Left cardiac atrium (tissue), 4 donors: ENCODE results near the gene SLC16A13. TPM values are rescaled to one million over a fixed set of nuclear protein-coding genes. Genes with fewer than 3 reads are reported as not detected.
A peak's percentile ranks its signal among the peaks of the same experiment; 100 is the strongest.

Experiments
- ATAC-seq, 2 donors: fragments of 200-7000 bp; cut with Tn5 transposase; one replicate each; pipeline ENCODE4 v1.9.1; 2020; ENCODE audit warnings: mild to moderate bottlenecking in 2 of 2, moderate library complexity in 2 of 2
- DNase-seq: peaks from one replicate; pipeline ENCODE4 v3.0.0-alpha.2; 2020
- intact Hi-C, 2 donors: fragments of 100-400 bp; cut with DNase I; formaldehyde crosslinking; loops; one replicate each; pipeline versions ENCODE4 v1.14.1 to v1.15.1; 2022 to 2023
- total RNA-seq, 2 donors: library from RNA; stranded (reverse); fragmentation: NEBNext Ultra II Directional; extraction: Animal tissue kit (Norgen Biotek cat#: 25700); gene quantifications; one replicate each; pipeline ENCODE4 v1.2.1, GENCODE V29; 2021
- donor health status: DM: no; HTN: yes; CAD: no.
- donor health status: DM: no; HTN: yes; CAD: no; lungs with severe emphysema.
- donor health status: DM: yes; HTN: yes; CAD: no.
- donor health status: Dilated cardiomyopathy.

Gene SLC16A13
- total RNA-seq, 2 donors from 2014 or later, result 1.2 to 1.8 TPM

DNA sequence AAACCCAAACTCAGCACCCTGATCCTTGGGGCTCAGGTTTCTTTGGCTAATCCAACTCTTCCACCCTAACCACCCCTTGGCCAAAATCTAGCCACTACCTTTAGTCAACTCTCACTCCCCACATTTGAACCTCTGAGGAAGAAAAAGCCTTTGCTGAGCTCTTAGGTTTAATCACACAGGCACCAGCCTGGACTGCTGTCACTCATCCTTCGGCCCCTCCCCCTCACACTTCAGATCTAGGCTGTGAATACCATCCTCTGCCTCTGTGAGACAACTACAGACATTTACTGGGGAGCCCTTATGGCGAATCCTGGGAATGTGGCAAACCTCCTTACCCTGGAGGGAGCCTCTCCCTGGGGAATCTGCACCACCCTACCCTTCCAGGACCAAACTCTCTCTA lies 28.7 kb upstream of the SLC16A13 start:
- DNase-seq (no peak), ATAC-seq (no peak)
- intact Hi-C loops, result no loop called here

DNA sequence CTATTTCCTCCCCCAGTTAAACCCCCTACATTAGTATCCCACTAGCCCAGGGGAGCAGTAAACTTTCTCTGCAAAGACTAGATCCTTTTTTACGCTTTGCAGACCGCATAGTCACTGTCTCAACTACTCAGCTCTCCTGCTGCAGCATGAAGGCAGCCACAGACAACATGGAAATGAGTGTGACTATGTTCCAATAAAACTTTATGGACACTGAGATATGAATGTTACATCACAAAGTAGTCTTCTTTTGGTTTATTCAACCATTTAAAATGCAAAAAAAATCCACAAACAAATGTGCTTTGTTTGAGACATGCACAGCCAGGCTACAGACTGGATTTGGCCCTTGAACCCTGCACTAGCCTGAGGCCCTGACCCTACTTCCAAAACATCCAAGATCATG lies 25.3 kb upstream of the SLC16A13 start:
- no peak for ATAC-seq
- intact Hi-C loops, result no loop called here
- DNase-seq, result no peak

DNA sequence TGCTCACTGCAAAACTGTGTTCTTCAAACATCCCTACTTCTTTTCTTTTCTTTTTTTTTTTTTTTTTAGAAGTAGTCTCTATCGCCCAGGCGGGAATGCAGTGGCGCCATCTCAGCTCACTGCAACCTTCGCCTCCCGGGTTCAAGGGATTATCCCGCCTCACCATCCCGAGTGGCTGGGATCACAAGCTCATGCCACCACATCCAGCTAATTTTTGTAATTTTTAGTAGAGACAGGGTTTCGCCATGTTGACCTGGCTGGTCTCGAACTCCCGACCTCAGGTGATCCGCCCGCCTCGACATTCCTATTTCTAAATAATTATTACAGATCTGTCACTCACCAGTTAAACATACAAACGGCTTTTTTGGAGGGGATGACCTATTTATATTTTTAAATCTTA lies 24.4 kb upstream of the SLC16A13 start:
- no peak for DNase-seq
- intact Hi-C loops, result no loop called here
- ATAC-seq, result no peak

DNA sequence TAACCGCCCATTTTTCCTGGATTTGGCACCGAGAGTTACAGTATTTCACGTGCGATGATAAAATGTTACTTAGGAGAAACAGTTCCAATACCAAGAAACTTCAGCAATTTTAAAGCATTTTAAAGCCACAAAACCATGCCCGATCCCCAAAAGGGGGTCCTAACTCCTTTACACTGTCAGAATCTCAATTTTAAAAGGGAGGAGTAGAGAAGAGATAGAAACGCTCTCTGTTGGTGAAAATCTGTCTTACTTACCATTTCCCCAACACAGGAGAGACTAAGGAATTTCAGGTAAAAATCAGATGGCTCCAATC lies 23.9 kb upstream of the SLC16A13 start:
- intact Hi-C loops, result no loop called here
- ATAC-seq (no peak), DNase-seq (no peak)

DNA sequence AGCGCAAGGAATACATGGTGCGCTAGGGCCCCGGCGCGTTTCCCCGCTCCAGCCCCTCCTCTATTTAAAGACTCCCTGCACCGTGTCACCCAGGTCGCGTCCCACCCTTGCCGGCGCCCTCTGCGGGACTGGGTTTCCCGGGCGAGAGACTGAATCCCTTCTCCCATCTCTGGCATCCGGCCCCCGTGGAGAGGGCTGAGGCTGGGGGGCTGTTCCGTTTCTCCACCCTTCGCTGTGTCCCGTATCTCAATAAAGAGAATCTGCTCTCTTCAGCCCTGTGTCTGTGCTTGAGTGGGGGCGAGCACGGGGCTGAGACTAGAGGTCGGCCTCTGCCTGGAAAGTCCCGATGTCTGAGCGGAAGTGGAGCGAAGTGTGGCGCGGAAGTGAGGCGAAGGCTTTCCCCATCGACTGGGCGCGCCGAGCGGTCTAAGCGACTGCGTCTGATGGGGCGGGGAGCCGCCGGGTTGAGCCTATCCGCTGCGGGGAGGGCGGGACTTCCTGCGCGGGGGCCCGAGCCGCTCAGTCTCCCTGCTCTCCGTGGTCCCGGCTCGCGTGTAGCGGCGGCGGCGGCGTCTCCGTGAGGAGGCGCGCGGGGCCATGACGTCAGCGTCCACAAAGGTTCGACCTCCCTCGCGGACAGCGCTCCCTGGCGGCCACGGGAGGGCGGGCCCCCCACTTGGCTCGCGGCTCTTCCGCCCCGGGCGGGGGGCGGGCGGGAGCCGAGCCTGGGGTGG lies 21.4 kb upstream of the SLC16A13 start:
- ATAC-seq, result peak; percentile 90 to 92
- intact Hi-C loops, result no loop called here
- peak; percentile 99 for DNase-seq

DNA sequence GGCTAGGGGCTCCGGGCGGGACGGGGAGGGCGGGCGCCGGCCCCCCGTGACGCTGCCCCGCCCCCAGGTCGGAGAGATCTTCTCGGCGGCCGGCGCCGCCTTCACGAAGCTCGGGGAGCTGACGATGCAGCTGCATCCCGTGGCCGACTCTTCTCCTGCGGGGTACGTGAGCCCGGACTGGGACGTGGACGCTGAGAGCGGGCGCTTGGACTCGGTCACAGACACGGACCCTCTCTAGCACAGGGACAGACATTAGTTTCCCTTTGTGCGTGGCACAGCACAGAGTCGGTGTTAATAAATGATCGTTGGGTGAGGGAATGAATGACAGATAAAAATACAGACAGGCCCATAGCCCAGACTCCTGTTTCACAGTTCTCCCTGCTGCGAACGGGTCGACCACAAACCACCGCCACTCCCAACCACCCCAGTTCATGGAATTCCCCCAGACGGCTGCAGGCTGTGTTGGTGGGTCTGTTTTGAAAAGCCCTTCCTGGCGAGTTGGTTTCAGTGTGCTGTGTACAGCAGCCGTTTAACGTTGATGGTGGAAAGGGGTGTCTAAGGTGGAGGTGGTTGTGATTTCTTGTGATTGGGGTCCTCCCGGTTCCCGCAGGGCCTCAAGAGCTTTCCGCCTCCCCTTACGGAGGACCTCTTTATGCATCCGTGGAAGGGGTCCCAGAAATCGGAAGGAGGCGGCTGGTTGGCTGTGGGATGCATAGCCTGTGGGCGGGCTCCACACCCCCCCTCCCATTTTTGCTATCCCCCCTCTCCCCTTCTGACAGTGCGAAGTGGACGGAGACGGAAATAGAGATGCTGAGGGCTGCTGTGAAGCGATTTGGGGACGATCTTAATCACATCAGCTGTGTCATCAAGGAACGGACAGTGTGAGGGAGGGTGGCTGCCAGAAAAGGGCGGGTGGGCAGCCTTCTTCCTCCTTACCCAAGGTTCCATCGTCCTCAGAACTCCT lies 20.5 kb upstream of the SLC16A13 start:
- DNase-seq (no peak), ATAC-seq (peak in 1 of 2 donors; percentile 83)
- intact Hi-C loops, result no loop called here

DNA sequence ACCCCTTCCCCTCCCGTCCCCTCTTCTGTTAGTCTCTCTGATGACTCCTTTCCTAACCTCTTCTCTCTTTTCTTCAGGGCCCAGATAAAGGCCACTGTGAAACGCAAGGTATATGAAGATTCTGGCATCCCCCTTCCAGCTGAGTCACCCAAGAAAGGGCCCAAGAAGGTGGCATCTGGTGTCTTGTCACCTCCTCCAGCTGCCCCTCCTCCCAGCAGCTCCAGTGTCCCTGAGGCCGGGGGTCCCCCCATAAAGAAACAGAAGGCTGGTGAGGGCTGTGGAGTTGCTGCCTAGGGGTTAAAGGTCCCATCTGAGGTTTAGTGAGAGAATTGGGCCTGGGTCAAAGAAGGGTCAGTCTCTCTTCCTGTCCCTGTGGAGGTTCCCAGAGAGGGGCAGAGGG lies 19.4 kb upstream of the SLC16A13 start:
- intact Hi-C loops, result no loop called here
- no peak for ATAC-seq
- no peak for DNase-seq

DNA sequence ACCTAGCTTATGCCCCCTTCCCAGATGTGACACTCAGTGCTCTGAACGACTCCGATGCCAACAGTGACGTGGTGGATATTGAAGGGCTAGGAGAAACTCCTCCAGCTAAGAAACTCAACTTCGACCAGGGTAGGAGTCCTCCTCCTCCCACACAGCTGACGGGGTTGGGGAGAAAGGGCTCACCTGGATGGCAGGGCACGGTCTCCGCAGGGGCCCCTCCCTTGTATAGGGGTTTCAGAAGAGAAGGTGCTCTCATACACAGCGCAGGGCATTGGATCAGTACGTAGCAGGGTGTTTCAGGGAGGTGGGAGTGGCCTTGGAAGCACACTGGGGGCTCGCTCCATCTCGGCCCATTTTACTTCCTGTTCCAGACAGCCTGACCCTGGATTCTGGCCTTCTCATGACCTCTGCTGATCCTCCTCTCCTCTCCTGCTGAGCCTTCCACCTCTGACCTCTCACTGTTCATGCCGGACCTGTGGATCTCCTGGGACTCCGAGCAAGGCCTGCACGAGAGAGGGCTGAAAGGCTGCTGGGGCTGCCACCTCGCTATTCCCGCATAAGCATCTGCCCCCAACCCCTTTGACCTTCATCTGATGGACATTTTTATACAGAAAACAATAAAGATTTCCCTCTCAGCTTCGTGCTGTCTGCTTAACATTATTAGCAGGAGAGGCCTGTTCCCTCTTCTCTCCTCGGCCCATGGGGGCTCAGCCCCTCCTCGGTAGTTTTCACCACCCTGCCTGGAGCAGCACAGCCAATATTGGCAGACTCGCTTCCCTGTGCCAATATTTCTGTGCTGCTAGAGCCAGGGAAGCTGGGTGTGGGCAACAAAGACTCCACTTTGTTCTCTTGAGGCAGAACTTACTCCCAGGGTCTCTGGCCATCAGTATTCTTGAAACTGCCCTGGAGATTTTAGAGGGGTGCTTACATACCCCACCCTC lies 18.7 kb upstream of the SLC16A13 start:
- intact Hi-C loops, result no loop called here
- DNase-seq, result no peak
- ATAC-seq, result no peak

DNA sequence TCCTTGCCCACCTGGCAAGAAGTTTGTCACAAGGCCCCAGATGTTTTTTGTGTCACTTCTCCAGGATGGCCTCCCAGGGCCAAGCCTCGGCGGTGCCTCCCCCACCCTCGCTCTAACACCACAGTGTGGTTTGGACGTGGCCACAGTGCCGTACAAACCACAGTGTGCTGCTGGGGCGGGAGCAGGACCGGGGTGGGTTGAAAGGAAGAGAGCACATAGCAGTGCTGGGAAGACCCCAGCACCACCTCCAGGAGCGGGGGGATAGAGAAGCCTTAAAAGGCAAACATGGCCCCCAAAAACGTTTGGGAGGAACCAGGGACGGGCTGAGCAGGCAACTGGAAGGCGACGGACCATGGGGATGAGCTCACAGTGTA lies 18.0 kb upstream of the SLC16A13 start:
- no peak for ATAC-seq
- no peak for DNase-seq
- intact Hi-C loops, result no loop called here

DNA sequence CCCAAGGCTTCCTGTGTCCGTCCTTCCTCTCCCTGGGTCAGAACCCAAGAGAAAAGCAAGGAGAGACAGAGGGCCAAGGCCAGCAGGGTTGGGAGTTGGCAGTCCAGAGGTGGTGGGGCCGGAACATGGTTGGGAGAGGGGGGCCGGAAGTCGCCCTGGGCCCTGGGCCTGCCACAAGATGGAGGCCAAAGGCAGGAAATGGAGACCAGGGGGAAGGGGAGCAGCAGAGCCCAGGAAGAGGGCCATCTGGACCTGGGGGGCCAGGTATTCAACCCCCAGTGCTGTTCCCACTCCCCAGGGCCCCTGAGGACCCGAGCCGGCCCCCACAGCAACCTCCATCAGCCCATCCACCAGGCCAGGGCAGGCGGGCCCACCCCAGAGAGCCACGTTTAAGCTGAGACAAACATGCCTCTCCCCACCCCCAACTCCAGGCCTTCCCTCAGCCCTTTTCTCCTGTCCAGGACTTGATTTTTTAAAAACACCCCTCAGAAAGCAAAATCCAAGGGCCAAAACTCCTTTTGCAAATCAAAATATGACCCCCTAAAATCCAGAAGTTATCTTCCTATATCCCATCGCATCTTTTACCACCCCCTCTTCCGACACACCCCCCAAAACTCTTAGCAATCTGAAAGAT lies 17.4 kb upstream of the SLC16A13 start:
- peak; percentile 71 for DNase-seq
- intact Hi-C loops, result no loop called here
- ATAC-seq, result no peak

DNA sequence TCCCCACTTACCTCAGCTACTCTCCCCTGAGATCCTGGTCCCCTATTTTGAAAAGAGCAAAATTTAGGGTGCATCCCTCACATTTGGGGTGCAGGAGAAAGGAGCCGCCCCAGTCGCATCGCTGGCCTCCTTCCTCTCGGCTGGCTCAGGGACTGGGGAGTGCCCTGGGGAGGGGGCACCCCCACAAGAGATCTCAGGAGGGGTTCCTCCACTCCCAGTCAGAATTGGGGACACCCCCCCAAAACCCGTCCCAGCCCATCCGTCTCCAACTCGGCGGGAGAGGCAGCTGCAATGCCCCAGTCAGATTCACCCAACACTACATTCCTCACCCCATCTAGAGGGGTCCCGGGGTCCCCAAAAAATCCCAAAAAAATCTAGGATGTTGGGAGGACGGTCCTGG lies 16.4 kb upstream of the SLC16A13 start:
- no peak for ATAC-seq
- intact Hi-C loops, result no loop called here
- no peak for DNase-seq

DNA sequence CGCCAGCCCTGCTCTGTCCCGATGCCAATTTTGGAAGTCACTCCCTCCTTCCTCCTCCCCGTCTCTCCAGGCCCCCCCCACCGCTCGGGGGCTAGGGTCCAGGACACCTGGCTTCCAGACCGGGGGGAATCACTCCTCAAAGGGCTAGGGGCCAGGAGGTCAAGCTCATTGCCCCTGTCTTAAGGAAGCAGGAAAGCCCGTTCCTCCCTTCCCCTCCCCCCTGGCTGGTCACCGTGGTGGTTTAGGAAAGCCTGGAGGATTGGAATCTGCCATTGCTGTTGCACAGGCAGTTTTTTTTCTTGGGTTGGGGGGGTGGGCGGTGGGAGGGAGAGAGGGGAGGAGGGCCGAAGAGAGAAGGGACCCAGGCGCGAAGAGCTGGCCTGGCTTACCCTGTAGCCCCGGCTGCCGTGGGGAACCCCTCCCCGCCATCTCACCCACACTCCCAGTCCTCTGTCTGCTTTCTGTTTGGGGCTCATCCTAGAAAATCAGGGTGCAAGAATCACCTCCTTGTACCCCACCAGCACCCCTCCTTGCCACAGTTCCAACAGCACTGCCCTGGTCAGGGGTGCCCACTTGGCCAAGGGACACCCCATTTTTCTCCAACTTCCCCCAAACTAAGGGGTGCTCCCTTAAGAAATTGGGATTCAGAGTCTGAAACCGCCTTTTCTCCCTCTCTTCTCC lies 15.8 kb upstream of the SLC16A13 start:
- no peak for ATAC-seq
- DNase-seq, result peak; percentile 70
- intact Hi-C loops, result no loop called here

DNA sequence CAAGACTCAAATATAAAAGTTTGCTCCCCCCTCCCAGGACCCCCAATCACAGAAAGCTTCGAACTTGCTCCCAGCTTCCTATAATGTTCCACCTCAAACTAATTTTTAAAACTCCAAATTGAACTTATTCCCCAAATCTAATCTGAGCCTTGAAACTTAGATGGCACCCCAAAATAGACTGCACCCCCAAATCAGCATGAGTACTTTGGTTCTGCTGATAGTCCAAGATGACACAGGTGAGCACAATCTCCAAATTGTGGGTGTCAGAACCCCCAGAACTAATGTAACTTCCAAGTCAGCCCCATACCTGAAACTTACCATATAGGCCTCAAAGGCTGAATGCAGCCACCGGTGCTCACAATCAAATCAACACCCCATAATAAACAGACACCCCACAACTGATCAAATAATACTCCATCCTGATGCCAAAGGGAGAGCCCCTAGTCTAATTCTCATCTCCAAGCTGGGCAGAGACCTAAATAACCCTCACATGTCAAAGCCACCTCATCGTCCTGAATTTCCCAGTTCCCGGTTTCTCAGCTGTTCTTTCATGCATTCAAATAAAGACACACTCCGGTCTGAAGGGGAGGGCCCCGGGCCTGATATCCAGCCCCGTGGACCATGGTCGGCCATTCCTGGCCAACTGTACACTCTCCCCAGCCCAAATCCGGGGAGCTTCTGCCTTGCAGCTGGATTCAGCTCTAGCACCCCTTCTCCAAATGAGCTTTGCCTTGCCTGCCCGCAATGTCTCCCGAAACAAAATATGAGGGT lies 14.7 kb upstream of the SLC16A13 start:
- intact Hi-C loops, result no loop called here
- DNase-seq (no peak), ATAC-seq (no peak)

DNA sequence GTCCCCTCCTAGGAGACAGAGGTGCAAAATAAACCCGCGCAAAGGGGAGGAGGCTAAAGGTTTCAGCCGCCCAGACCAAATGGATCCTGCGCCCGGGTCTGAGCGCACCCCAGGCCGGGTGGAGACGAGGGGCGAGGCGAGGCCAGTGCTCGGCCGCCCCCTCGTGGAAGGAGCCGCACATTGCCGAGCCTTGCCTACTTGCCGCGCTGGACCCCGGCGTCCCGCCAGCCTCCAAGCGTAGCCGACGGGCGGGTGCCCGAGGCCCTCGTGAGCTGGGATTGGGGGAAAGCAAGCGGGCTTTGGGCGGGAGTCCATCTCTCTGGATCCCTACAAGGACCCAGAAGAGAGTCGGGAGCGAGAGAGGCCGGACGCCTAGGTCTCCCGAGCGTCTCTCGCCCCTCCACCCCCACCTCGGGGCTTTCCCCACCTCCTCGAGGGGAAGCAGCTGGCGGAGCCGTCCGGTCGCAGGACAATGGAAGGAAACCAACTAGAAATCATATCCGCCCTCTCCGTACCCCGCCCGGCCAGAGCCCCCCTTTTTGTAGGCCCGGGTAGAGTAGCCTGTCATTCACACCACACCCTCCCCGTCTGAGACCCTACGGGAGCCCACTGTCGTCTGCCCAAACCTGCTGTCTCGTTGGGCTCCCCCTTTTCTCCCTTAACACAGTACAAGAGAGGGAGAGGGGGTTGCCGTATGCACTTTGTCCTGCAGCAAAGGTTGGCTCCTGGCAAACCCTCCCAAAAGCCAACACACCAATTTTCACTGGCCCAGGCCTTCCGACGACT lies 13.6 kb upstream of the SLC16A13 start:
- DNase-seq (peak; percentile 87), ATAC-seq (peak; percentile 61 to 66)
- intact Hi-C loops, result no loop called here

DNA sequence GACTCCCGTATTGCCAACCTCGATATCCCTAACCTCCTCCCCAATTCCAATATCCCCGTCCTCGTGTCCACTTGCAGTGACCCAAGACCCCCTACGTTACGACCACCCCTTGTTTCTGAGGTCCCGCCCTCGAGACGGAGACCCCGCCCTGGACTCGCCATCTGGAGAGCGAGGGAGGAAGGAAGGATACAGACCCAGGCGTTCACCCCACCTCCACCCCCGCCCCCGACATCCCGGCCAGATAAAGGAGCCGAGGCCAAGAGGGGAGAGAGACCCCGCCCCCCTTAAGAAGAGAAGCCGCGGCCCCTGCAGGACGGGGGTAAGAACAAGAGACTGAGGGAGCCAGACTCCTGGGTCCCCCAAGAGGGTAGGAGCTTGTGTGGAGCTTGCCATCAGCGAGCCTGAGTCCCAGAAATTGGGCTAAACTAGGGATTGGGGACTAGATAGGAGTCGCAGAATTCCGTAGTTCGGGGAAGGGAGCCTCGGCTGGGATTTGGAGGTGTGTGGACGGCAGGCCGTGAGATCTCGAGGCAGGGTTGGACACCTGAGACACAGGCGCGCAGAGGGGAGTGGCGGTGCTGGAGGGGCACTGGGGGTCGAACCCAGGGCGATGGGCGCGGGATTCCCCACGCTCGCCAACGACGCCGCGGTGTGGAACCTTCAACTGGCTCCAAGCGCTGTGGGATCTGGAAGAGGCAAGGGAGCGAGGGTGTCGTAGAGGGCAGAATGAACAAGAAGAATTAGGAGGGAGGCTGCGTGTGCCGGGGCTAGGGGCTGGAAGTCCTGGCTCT lies 12.8 kb upstream of the SLC16A13 start, which contains the start of gene BCL6B:
BCL6B (plus strand) TSS at position 270 of the 791 bp plus-strand sequence. CDS start 622 bp downstream, outside the sequence.
- ATAC-seq, result peak; percentile 10 to 13
- intact Hi-C loops, result no loop called here
- peak; percentile 63 for DNase-seq
